ENCODE data around the gene PDZD2. TPM values are rescaled to one million over a fixed set of nuclear protein-coding genes. Genes with fewer than 3 reads are reported as not detected.
"Not testable (repeated sequence)": the region's sequence is repeated elsewhere in the genome, so short reads cannot be mapped to it uniquely, and the experiment has no call there.

Gene PDZD2
- total RNA-seq, 1 donor from 2014 or later = 81.5 TPM

GRCh38 chr5:31963358-31964006, 324.6 kb downstream of the PDZD2 start:
- DNase-seq (no peak), ATAC-seq (ENCODE audit: poor library complexity) (peak; percentile 12)
- intact Hi-C loops (cut with DNase I) = no loop called here

- no peak for DNase-seq
- ATAC-seq (ENCODE audit: poor library complexity) = no peak
- intact Hi-C loops (cut with DNase I) = no loop called here
Observed at GRCh38 chr5:31964007-31964360, 325.1 kb downstream of the PDZD2 start.

- no peak for ATAC-seq (ENCODE audit: poor library complexity)
- intact Hi-C loops (cut with DNase I) = no loop called here
- no peak for DNase-seq
Observed at GRCh38 chr5:31965227-31965626, 326.3 kb downstream of the PDZD2 start.

GRCh38 chr5:31966936-31967335, 328.0 kb downstream of the PDZD2 start:
- no peak for ATAC-seq (ENCODE audit: poor library complexity)
- no peak for DNase-seq
- intact Hi-C loops (cut with DNase I) = no loop called here

- no peak for DNase-seq
- intact Hi-C loops (cut with DNase I) = no loop called here
- ATAC-seq (ENCODE audit: poor library complexity) = no peak
Observed at GRCh38 chr5:31967461-31967860, 328.5 kb downstream of the PDZD2 start.

GRCh38 chr5:31972558-31972957, 333.6 kb downstream of the PDZD2 start:
- DNase-seq = no peak
- intact Hi-C loops (cut with DNase I) = loop anchor here (5.0 kb wide), 1 partner anchor 45 kb away; no protein-coding TSS in a partner anchor
- no peak for ATAC-seq (ENCODE audit: poor library complexity)

GRCh38 chr5:31975189-31975612, 336.3 kb downstream of the PDZD2 start:
- DNase-seq = not testable (repeated sequence)

GRCh38 chr5:31976169-31976568, 337.2 kb downstream of the PDZD2 start:
- intact Hi-C loops (cut with DNase I) = no loop called here
- ATAC-seq (ENCODE audit: poor library complexity) = no peak
- DNase-seq = no peak

More at GRCh38 chr5:31975189-31975612, 336.3 kb downstream of the PDZD2 start:
- intact Hi-C loops (cut with DNase I); ATAC-seq (ENCODE audit: poor library complexity): not testable (repeated sequence)

GRCh38 chr5:31981361-31981945, 342.5 kb downstream of the PDZD2 start:
- ATAC-seq (ENCODE audit: poor library complexity) (no peak), DNase-seq (no peak)
- intact Hi-C loops (cut with DNase I) = no loop called here

GRCh38 chr5:31982027-31982426, 343.1 kb downstream of the PDZD2 start:
- no peak for ATAC-seq (ENCODE audit: poor library complexity)
- DNase-seq = no peak
- intact Hi-C loops (cut with DNase I) = no loop called here

- intact Hi-C loops (cut with DNase I) = no loop called here
- no peak for ATAC-seq (ENCODE audit: poor library complexity)
Observed at GRCh38 chr5:31982621-31983020, 343.7 kb downstream of the PDZD2 start.

GRCh38 chr5:31983851-31984250, 344.9 kb downstream of the PDZD2 start:
- ATAC-seq (ENCODE audit: poor library complexity) (no peak), DNase-seq (no peak)
- intact Hi-C loops (cut with DNase I) = no loop called here

More at GRCh38 chr5:31982621-31983020, 343.7 kb downstream of the PDZD2 start:
- DNase-seq = no peak

GRCh38 chr5:31984691-31985090, 345.8 kb downstream of the PDZD2 start:
- intact Hi-C loops (cut with DNase I) = no loop called here
- DNase-seq (no peak), ATAC-seq (ENCODE audit: poor library complexity) (no peak)

GRCh38 chr5:31986101-31986500, 347.2 kb downstream of the PDZD2 start:
- intact Hi-C loops (cut with DNase I) = no loop called here

GRCh38 chr5:31987985-31988710, 349.2 kb downstream of the PDZD2 start:
- DNase-seq (no peak), ATAC-seq (ENCODE audit: poor library complexity) (no peak)
- intact Hi-C loops (cut with DNase I) = no loop called here

More at GRCh38 chr5:31986101-31986500, 347.2 kb downstream of the PDZD2 start:
- DNase-seq (no peak), ATAC-seq (ENCODE audit: poor library complexity) (no peak)

GRCh38 chr5:31990081-31990650, 351.2 kb downstream of the PDZD2 start:
- intact Hi-C loops (cut with DNase I) = no loop called here
- DNase-seq (no peak), ATAC-seq (ENCODE audit: poor library complexity) (peak; percentile 20)

GRCh38 chr5:31990701-31991110, 351.8 kb downstream of the PDZD2 start:
- ATAC-seq (ENCODE audit: poor library complexity) = no peak
- intact Hi-C loops (cut with DNase I) = no loop called here

GRCh38 chr5:31992377-31992776, 353.4 kb downstream of the PDZD2 start:
- no peak for DNase-seq
- no peak for ATAC-seq (ENCODE audit: poor library complexity)
- intact Hi-C loops (cut with DNase I) = no loop called here

More at GRCh38 chr5:31990701-31991110, 351.8 kb downstream of the PDZD2 start:
- DNase-seq = no peak

- DNase-seq (no peak), ATAC-seq (ENCODE audit: poor library complexity) (peak; percentile 21)
- intact Hi-C loops (cut with DNase I) = no loop called here
Observed at GRCh38 chr5:31993165-31993961, 354.4 kb downstream of the PDZD2 start.

All from Right ventricle myocardium superior (tissue), 1 donor.